Endothelial cell of umbilical vein (primary cell): ENCODE results near the gene RAI1. TPM values are rescaled to one million over a fixed set of nuclear protein-coding genes. Genes with fewer than 3 reads are reported as not detected.

Experiments used
- BruUV-seq: library from RNA; stranded (reverse); fragments of 400-500 nt; replicated peaks from 2 replicates; lab custom pipeline; 2021; lab: Mats Ljungman, UMichigan
- CTCF ChIA-PET: fragments of 300-600, 350-600 bp; sonication (Branson Sonifier 250); formaldehyde crosslinking; loops from one replicate; lab custom pipeline; 2021; ENCODE audit warnings: antibody characterized with exemption, inconsistent platforms; lab: Charles Lee
- POLR2A ChIA-PET: fragments of 300-600, 350-600 bp; sonication (Branson Sonifier 250); formaldehyde crosslinking; loops from one replicate; lab custom pipeline; 2021; ENCODE audit warnings: antibody characterized with exemption, inconsistent platforms; lab: Charles Lee
- DNase-seq: peaks from one replicate; pipeline ENCODE4 v3.0.0-alpha.2; 2011; ENCODE audit warnings: low read depth, low spot score
- FAIRE-seq: peaks from 2 replicates; lab custom pipeline; 2011; peaks lifted over from hg19 to GRCh38; lab: Jason Lieb, UNC
- H2AFZ ChIP-seq: 2 replicates; pipeline ENCODE4 v1.6.0; 2012; ENCODE audit warnings: low read depth, low read length, control low read depth, inconsistent platforms
- H3K27ac ChIP-seq: 2 replicates; pipeline ENCODE4 v1.5.1; 2011; ENCODE audit warnings: low read depth, mild to moderate bottlenecking, control low read depth, low read length, moderate library complexity; ENCODE audit not compliant: insufficient read depth
- H3K27me3 ChIP-seq, 2 experiments: 2 replicates each; pipeline versions ENCODE4 v1.6.0 to v1.6.1; 2011; ENCODE audit warnings: low read length in 2 of 2, mixed read lengths in 1 of 2; ENCODE audit not compliant: control insufficient read depth in 2 of 2, insufficient read depth in 2 of 2
- H3K36me3 ChIP-seq, 2 experiments: 2 replicates in 1 of 2; 3 replicates in 1 of 2; pipeline ENCODE4 v1.5.1; 2011; ENCODE audit warnings: low read length in 2 of 2, mild to moderate bottlenecking in 1 of 2, moderate library complexity in 1 of 2; ENCODE audit not compliant: control insufficient read depth in 2 of 2, insufficient read depth in 2 of 2; ENCODE audit errors: extremely low read depth in 1 of 2
- H3K4me1 ChIP-seq: 3 replicates; pipeline ENCODE4 v1.5.1; 2011; ENCODE audit warnings: mild to moderate bottlenecking, low read length; ENCODE audit not compliant: control insufficient read depth, insufficient read depth; ENCODE audit errors: extremely low read depth
- H3K4me2 ChIP-seq: 2 replicates; pipeline ENCODE4 v1.6.1; 2011; ENCODE audit warnings: low read length, control low read depth, mixed read lengths; ENCODE audit not compliant: insufficient read depth
- H3K4me3 ChIP-seq, 3 experiments: fragments of 200-600 bp in 1 of 3; sonication (generic), shearing (Covaris generic) in 1 of 3; replicated peaks in 1 of 3; 2 replicates each; pipeline ENCODE4 v1.5.1; 2011 to 2016; ENCODE audit warnings: control low read depth in 3 of 3, low read length in 3 of 3, mild to moderate bottlenecking in 2 of 3, inconsistent platforms in 1 of 3, low read depth in 1 of 3, moderate library complexity in 1 of 3; ENCODE audit not compliant: insufficient read depth in 1 of 3
- H3K79me2 ChIP-seq: 2 replicates; pipeline ENCODE4 v1.6.0; 2012; ENCODE audit warnings: low read length, inconsistent platforms; ENCODE audit not compliant: control insufficient read depth, insufficient read depth
- H3K9ac ChIP-seq: replicated peaks from 2 replicates; pipeline ENCODE3; 2011; ENCODE audit warnings: low read length, control low read depth; ENCODE audit not compliant: insufficient read depth; ENCODE audit errors: extremely low read depth
- H3K9me1 ChIP-seq: replicated peaks from 3 replicates; pipeline ENCODE4 v1.6.0; 2011; ENCODE audit warnings: mild to moderate bottlenecking, low read length; ENCODE audit not compliant: control insufficient read depth, insufficient read depth; ENCODE audit errors: extremely low read depth
- H3K9me3 ChIP-seq: replicated peaks from 2 replicates; pipeline ENCODE4 v1.5.1; 2012; ENCODE audit warnings: low read length, inconsistent platforms; ENCODE audit not compliant: control insufficient read depth, insufficient read depth
- H4K20me1 ChIP-seq: replicated peaks from 2 replicates; pipeline ENCODE3; 2011; ENCODE audit warnings: mild to moderate bottlenecking, low read length; ENCODE audit not compliant: control insufficient read depth, insufficient read depth; ENCODE audit errors: extremely low read depth
- CTCF ChIP-seq, 2 donors: IDR thresholded peaks; 1 replicate in 1 of 2; 2 replicates in 1 of 2; pipeline ENCODE4 v1.5.1; 2011; ENCODE audit warnings: low read length in 2 of 2, mild to moderate bottlenecking in 2 of 2, moderate library complexity in 2 of 2, control low read depth in 1 of 2, inconsistent platforms in 1 of 2, low read depth in 1 of 2; ENCODE audit not compliant: insufficient read depth in 1 of 2; ENCODE audit errors: extremely low read depth in 1 of 2
- FOS ChIP-seq: IDR thresholded peaks from 2 replicates; pipeline ENCODE4 v1.6.1; 2011; ENCODE audit warnings: mild to moderate bottlenecking, low read length, moderate library complexity, borderline replicate concordance; ENCODE audit not compliant: insufficient read depth
- JUN ChIP-seq: IDR thresholded peaks from 2 replicates; pipeline ENCODE4 v1.6.1; 2011; ENCODE audit warnings: borderline replicate concordance, low read depth; ENCODE audit not compliant: insufficient read length, insufficient read depth
- MAX ChIP-seq: IDR thresholded peaks from 2 replicates; pipeline ENCODE4 v1.6.1; 2011; ENCODE audit not compliant: insufficient read depth, insufficient read length
- POLR2A ChIP-seq: IDR thresholded peaks from 2 replicates; pipeline ENCODE4 v1.6.1; 2012; ENCODE audit warnings: low read depth, mild to moderate bottlenecking, control low read depth, low read length
- dilution Hi-C: fragments of 300-500 bp; cut with MboI; formaldehyde crosslinking; loops from one replicate; pipeline ENCODE4 v1.15.0; 2019; ENCODE audit warnings: low sequenced_read_pairs; ENCODE audit not compliant: extremely low pct_ligation_motif_present
- intact Hi-C: fragments of 100-400 bp; cut with micrococcal nuclease; formaldehyde crosslinking; loops from one replicate; pipeline ENCODE4 v1.10.0; 2022
- polyA plus RNA-seq, 4 experiments: library from polyadenylated mRNA; depleted of rRNA in 3 of 4; stranded (reverse) in 3 of 4; unstranded in 1 of 4; fragments of >200 nt; gene quantifications; 2 replicates each; pipeline versions ENCODE4 v1.2.1 to v1.2.3, GENCODE V29; 2011 to 2012; ENCODE audit warnings: missing spikeins in 1 of 4
- total RNA-seq: library from RNA; stranded (reverse); gene quantifications from 2 replicates; pipeline ENCODE4 v1.2.3, GENCODE V29; 2021

RAI1 gene
- total and polyA plus RNA-seq, 2 donors (not counting 3 experiments of a cell fraction or from before 2014, with no cell fraction given) = 7.8 to 43.3 TPM

GRCh38 chr17:17849845-17850373, 168.7 kb downstream of the RAI1 start:
- intact Hi-C loops (loop anchor here (1.0 kb wide), 1 partner anchor 10 kb away; no protein-coding TSS in a partner anchor), dilution Hi-C loops (no loop called here)
- DNase-seq (peak; percentile 46), FAIRE-seq (peak; percentile 44)
- peaks cover 0 to 7% of the 10 kb centered on the region in 2 experiments for H3K36me3 ChIP-seq
- no peaks in the 10 kb centered on the region for H4K20me1 ChIP-seq
- BruUV-seq = no TSS peak
- TF ChIP-seq JUN (no peak), CTCF (IDR thresholded peaks at IDR 0.05; ENCODE audit: extremely low read depth in 1 of 2, insufficient read depth in 1 of 2, low read depth in 1 of 2, low read length in 2 of 2) (peak; percentile 23 to 38), POLR2A (no peak), MAX (no peak), FOS (no peak)
- no peaks in the 10 kb centered on the region for H3K9me3 ChIP-seq
- no peak overlapping the region for H3K4me3 ChIP-seq
- no peak overlapping the region for H3K27ac ChIP-seq
- H3K79me2 ChIP-seq = no peaks in the 10 kb centered on the region
- H3K27me3 ChIP-seq = no peaks in the 10 kb centered on the region
- ChIA-PET CTCF (interaction anchor here (0.8 to 4.9 kb wide), 6 partner anchors 8 to 69 kb away, joined by 3 to 23 read pairs (median 4); no protein-coding TSS in a partner anchor), POLR2A (no interaction called here)
- H3K9ac ChIP-seq = no peak overlapping the region
- H2AFZ ChIP-seq = no peak overlapping the region
- no peak overlapping the region for H3K4me2 ChIP-seq
- H3K9me1 ChIP-seq = no peaks in the 10 kb centered on the region
- H3K4me1 ChIP-seq = peaks cover 7% of the 10 kb centered on the region
